ENCODE measurements around the gene ZNF189.

ZNF189 gene

GRCh38 chr9:101369286-101369685 is 29.4 kb upstream of the ZNF189 start:
- H2AFZ ChIP-seq (ENCODE audit: low read length), result no peak overlapping the region

DNA sequence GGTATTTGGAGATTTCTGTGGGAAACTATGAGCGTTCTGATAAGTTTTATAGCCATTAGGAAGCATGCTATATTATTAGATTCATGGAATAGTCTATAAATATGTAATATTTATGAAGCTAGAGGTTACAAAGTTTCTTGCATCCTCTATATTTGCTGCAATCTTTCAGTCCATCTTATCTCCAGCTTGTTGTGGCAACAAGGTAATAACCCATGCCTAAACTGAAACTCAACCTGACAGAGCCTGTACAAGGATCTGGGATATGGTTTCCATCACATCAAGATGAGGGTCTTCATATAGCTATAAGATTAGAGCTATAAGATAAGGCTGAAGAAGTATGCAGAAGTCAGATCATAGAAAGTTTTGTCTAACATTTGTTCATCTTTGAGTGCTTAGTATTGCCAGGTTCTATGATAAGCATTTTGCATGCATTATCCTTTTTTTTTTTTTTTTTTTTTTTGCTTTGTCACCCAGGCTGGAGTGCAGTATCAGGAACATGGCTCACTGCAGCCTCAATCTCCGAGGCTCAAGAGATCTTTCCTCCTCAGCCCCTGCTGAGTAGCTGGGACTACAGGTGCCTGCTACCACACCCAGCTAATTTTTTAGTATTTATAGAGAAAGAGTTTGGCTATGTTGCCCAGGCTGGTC is 28.6 kb upstream of the ZNF189 start:
- no peaks in the 10 kb centered on the region for H3F3A ChIP-seq (ENCODE audit: low read depth)
- TF ChIP-seq, protein P1, sequence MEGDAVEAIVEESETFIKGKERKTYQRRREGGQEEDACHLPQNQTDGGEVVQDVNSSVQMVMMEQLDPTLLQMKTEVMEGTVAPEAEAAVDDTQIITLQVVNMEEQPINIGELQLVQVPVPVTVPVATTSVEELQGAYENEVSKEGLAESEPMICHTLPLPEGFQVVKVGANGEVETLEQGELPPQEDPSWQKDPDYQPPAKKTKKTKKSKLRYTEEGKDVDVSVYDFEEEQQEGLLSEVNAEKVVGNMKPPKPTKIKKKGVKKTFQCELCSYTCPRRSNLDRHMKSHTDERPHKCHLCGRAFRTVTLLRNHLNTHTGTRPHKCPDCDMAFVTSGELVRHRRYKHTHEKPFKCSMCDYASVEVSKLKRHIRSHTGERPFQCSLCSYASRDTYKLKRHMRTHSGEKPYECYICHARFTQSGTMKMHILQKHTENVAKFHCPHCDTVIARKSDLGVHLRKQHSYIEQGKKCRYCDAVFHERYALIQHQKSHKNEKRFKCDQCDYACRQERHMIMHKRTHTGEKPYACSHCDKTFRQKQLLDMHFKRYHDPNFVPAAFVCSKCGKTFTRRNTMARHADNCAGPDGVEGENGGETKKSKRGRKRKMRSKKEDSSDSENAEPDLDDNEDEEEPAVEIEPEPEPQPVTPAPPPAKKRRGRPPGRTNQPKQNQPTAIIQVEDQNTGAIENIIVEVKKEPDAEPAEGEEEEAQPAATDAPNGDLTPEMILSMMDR (conservative IDR thresholded peaks at IDR 0.05; ENCODE audit: low read length), result no peak
- TF ChIP-seq EZH2phosphoT487 (IDR thresholded peaks at IDR 0.05; ENCODE audit: borderline replicate concordance), result no peak
- no peaks in the 10 kb centered on the region for H3K9me2 ChIP-seq (replicated peaks; ENCODE audit: low read depth, low read length)
- peaks cover 4% of the 10 kb centered on the region for H3K27me3 ChIP-seq (ENCODE audit: insufficient read depth, low read length, poor library complexity, severe bottlenecking)
- no peak overlapping the region for H3K9ac ChIP-seq (ENCODE audit: low read depth, low read length, poor library complexity, severe bottlenecking)
- no peaks in the 10 kb centered on the region for H3K36me3 ChIP-seq (ENCODE audit: insufficient read depth, low read length)
- H4K20me1 ChIP-seq (ENCODE audit: insufficient read depth, low read length, poor library complexity, severe bottlenecking), result no peaks in the 10 kb centered on the region
- H3K9me3 ChIP-seq (ENCODE audit: insufficient read depth, low read depth, low read length), result no peaks in the 10 kb centered on the region
- no peak overlapping the region for H3K4me3 ChIP-seq (ENCODE audit: low read length, poor library complexity, severe bottlenecking)
- H3K79me2 ChIP-seq (ENCODE audit: insufficient read depth, low read length), result no peaks in the 10 kb centered on the region
- H3K4me1 ChIP-seq (ENCODE audit: insufficient read depth, low read length, poor library complexity, severe bottlenecking), result no peaks in the 10 kb centered on the region
- H3K4me2 ChIP-seq (ENCODE audit: low read depth, low read length, poor library complexity, severe bottlenecking), result no peak overlapping the region
- H2AFZ ChIP-seq (ENCODE audit: low read length), result no peak overlapping the region

More at GRCh38 chr9:101369286-101369685, 29.4 kb upstream of the ZNF189 start:
- TF ChIP-seq, protein P1 (conservative IDR thresholded peaks at IDR 0.05; ENCODE audit: low read length), result no peak
- no peak for TF ChIP-seq EZH2phosphoT487 (IDR thresholded peaks at IDR 0.05; ENCODE audit: borderline replicate concordance)
- Histone ChIP-seq H3K27me3 (ENCODE audit: insufficient read depth, low read length, poor library complexity, severe bottlenecking) (peaks cover 4% of the 10 kb centered on the region), H3K4me1 (ENCODE audit: insufficient read depth, low read length, poor library complexity, severe bottlenecking) (no peaks in the 10 kb centered on the region), H3K9me2 (replicated peaks; ENCODE audit: low read depth, low read length) (no peaks in the 10 kb centered on the region), H3K9ac (ENCODE audit: low read depth, low read length, poor library complexity, severe bottlenecking) (no peak overlapping the region), H3K4me2 (ENCODE audit: low read depth, low read length, poor library complexity, severe bottlenecking) (no peak overlapping the region), H3K9me3 (ENCODE audit: insufficient read depth, low read depth, low read length) (no peaks in the 10 kb centered on the region), H4K20me1 (ENCODE audit: insufficient read depth, low read length, poor library complexity, severe bottlenecking) (no peaks in the 10 kb centered on the region), H3K36me3 (ENCODE audit: insufficient read depth, low read length) (no peaks in the 10 kb centered on the region), H3K79me2 (ENCODE audit: insufficient read depth, low read length) (no peaks in the 10 kb centered on the region), H3K4me3 (ENCODE audit: low read length, poor library complexity, severe bottlenecking) (no peak overlapping the region), H3F3A (ENCODE audit: low read depth) (no peaks in the 10 kb centered on the region)

DNA sequence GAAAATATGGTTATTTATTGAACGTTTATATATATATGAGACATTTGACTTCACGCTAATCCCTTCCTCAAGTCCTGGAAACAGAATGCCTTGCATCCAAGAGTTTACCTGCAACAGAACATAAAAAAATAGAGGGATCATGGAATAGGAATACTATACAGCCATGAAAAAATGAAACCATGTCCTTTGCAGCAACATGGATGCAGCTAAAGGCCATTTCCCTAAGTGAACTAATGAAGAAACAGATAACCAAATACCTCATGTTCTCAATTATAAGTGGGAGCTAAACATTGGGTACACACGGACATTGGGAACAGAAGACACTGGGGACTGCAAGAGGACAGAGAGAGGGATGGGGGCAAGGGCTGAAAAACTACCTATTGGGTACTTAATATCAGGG is 26.8 kb upstream of the ZNF189 start:
- Histone ChIP-seq H3K4me3 (ENCODE audit: low read length, poor library complexity, severe bottlenecking) (no peak overlapping the region), H3K9me2 (replicated peaks; ENCODE audit: low read depth, low read length) (no peaks in the 10 kb centered on the region), H3K36me3 (ENCODE audit: insufficient read depth, low read length) (no peaks in the 10 kb centered on the region), H3K4me2 (ENCODE audit: low read depth, low read length, poor library complexity, severe bottlenecking) (no peak overlapping the region), H2AFZ (ENCODE audit: low read length) (no peak overlapping the region), H3K9me3 (ENCODE audit: insufficient read depth, low read depth, low read length) (no peaks in the 10 kb centered on the region), H3K9ac (ENCODE audit: low read depth, low read length, poor library complexity, severe bottlenecking) (no peak overlapping the region), H4K20me1 (ENCODE audit: insufficient read depth, low read length, poor library complexity, severe bottlenecking) (no peaks in the 10 kb centered on the region), H3K4me1 (ENCODE audit: insufficient read depth, low read length, poor library complexity, severe bottlenecking) (no peaks in the 10 kb centered on the region), H3K79me2 (ENCODE audit: insufficient read depth, low read length) (no peaks in the 10 kb centered on the region), H3F3A (ENCODE audit: low read depth) (no peaks in the 10 kb centered on the region), H3K27me3 (ENCODE audit: insufficient read depth, low read length, poor library complexity, severe bottlenecking) (peaks cover 4% of the 10 kb centered on the region)
- TF ChIP-seq EZH2phosphoT487 (IDR thresholded peaks at IDR 0.05; ENCODE audit: borderline replicate concordance), result no peak
- TF ChIP-seq, protein P1 (conservative IDR thresholded peaks at IDR 0.05; ENCODE audit: low read length), result no peak

All from Loucy (cell line).